ENCODE data around the gene LGALS7B.
"Not testable (repeated sequence)": the region's sequence is repeated elsewhere in the genome, so short reads cannot be mapped to it uniquely, and the experiment has no call there.

The LGALS7B gene

DNA sequence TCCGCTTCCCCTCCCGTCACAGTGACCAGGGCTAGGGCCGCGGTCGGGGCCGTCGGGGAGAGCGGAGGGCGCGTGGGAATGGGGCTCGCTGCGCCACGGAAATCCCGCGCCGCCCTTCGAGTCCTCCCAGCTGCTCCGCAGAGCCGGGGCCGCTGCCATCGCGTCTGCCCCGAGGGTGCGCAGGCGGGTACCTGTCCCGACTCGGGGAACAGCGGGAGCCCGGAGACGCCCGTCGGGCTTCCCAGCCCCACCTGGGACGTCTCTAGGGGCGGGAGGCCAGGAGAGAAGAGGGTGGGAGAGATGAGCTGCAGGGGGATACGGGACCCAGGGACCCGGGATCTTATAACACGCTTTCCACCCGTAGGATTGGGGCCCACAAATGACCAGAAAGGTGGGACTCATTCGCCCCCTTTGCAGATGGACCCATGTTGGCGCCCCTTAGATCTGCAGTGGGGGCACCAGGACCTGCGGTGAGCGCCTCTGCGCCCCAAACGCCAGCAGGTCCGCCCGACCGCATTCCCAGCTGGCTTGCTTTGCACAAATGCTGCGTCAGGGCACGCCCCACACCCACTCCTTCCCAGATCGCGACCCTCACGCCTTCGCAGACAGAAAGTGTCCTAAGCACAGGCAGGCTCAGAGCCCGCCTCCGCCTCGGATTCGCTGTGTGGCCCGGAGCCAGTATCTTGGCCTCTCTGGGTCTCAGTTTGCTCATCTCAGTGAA, 18.6 kb upstream of the LGALS7B start:
- DNase-seq, result not testable (repeated sequence)

DNA sequence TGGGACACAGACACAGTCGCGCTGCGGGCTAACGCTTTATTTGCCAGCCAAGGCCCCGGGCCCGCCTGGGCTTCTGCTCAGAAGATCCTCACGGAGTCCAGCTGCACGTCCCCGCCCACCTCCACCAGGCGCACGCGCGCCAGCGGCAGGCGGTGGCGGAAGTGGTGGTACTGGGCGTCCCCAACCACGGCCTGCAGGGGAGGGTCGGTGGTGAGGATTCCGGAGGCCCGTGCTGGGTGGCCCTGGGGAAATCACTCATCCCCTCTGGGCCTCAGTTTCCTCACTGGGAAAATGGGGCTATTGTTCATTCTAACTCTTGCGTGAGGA, 18.1 kb upstream of the LGALS7B start:
- DNase-seq, result not testable (repeated sequence)

GRCh38 chr19:38771569-38771968, 17.4 kb upstream of the LGALS7B start:
- not testable (repeated sequence) for DNase-seq

DNA sequence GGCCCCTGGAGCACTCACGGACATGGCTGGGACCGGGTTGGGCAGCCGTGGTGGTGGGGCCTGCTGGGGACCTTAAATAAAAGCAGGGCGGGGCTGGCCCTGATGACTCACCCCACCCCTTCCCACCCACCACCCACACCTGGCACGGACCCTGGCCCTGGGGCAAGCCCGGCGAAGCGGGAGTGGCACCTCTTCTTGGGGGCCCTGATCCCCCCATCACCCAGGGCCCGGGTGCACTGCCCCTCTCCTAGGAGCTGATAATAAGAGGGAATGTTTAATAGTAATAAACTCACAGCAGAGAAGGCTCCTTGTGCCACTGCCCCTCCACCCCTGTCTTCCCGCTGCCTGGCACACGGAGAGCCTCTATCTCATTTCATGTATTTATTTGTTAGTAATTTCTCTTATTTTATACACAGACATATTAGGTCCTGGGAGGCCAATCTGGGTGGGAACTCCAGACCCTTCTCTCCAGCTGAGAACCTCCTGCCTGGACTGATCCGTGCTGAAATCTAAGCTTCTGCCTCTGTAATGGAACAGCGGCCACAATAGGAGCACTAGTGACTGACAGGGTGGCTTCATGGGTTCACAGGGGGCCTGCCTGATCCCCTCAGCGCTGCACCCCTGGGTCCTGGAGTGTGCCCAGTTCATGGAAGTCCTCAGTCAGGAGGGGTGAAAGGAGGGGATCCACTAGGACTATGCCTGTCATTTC, 15.4 kb upstream of the LGALS7B start, which contains the start of gene LGALS7:
Gene LGALS7 (minus strand): TSS at position 49 of the 709 bp plus-strand sequence. CDS start 25 bp downstream, at position 24.
- no peak for DNase-seq

DNA sequence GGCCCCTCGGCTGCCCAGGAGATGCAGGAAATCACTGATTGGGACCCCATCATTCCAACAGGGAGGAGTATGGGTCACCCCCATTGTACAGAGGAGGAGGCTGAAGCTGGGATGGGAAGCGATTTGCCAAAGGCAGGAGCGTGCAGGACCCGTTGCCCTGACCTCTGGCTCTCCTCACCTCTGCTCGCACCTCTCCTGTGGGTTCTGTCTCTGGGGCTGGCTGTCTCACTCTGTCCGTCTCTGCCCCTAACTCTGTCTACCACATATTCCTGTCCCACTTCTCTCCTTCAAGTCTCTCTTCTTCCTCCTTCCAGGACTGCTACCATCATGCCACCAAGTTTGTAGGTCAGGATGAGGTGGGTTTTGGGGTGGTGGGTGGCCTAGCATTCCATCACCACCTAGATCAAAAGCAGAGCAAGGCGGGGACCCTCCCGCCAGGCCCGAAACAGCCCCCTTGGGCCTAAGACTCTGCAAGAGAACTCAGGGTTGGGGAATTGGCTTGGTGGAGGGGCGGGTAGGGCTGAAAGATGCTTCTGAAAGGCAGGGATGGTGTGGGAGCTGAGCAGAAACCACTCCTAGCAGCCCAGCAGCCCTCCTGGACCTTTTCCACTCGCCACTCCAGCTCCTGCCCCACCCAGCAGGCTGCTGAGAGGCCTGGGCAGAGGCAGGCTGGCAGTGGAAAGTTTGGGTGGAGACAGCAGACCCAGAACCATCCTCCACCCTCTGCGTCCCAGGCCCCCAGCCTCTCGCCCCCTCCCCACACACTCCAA, 14.6 kb upstream of the LGALS7B start:
- DNase-seq, result no peak

GRCh38 chr19:38778733-38779132, 10.3 kb upstream of the LGALS7B start:
- DNase-seq, result no peak

GRCh38 chr19:38780443-38780842, 8.6 kb upstream of the LGALS7B start:
- no peak for DNase-seq

DNA sequence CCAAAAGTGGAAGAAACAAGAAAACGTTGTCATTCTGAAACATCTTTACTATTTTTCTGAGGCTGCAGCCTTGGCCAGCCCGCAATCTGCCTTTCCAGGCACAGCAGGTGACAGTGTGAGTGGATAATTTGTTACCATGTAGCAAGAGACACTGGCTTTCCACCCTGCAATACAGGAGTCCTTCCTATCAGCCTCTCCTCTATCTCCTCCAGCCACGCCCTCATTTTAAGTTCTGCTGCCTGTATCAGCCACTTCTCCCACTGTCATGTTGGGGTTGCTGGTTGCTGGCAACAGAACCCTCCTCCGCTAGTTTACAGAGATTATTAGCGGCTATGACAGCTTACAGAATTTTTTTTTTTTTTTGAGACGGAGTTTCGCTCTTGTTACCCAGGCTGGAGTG, 7.9 kb upstream of the LGALS7B start:
- no peak for DNase-seq

GRCh38 chr19:38782212-38782611, 6.8 kb upstream of the LGALS7B start:
- DNase-seq, result not testable (repeated sequence)

- DNase-seq, result no peak
Observed at GRCh38 chr19:38784224-38784623, 4.8 kb upstream of the LGALS7B start.

GRCh38 chr19:38785187-38785699, 3.8 kb upstream of the LGALS7B start:
- no peak for DNase-seq

- DNase-seq, result not testable (repeated sequence)
Observed at GRCh38 chr19:38786061-38786460, 2.9 kb upstream of the LGALS7B start.

DNA sequence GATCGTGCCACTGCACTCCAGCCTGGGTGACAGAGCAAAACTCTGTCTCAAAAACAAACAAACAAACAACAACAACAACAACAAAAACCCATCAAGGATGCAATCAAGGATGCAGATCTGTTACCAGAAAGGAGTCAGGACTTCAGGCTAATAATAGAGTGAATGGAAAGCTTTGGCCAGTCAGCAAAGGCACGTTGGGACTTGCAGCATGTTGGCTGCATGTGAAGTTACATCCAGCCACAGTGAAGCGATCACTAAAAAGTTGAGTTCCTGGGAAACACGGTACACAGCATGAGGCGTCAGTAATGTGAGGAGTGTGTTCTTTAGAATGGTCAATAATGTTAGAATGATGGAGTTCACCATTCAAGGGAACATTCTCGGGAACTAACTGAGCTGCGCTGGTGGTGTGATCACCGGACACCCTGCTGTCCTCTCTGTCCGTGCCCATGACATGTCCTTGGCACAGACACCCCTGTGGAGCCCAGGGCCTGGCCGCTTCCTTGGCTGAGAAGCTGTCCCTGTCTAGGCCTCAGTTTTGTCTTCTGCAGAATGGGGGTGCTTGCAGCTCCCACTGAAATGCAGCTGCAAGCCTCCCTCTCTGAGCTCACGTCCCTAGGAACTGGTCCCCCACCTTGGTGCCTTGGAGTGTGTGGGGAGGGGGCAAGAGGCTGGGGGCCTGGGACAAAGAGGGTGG, 2.3 kb upstream of the LGALS7B start:
- DNase-seq, result no peak

DNA sequence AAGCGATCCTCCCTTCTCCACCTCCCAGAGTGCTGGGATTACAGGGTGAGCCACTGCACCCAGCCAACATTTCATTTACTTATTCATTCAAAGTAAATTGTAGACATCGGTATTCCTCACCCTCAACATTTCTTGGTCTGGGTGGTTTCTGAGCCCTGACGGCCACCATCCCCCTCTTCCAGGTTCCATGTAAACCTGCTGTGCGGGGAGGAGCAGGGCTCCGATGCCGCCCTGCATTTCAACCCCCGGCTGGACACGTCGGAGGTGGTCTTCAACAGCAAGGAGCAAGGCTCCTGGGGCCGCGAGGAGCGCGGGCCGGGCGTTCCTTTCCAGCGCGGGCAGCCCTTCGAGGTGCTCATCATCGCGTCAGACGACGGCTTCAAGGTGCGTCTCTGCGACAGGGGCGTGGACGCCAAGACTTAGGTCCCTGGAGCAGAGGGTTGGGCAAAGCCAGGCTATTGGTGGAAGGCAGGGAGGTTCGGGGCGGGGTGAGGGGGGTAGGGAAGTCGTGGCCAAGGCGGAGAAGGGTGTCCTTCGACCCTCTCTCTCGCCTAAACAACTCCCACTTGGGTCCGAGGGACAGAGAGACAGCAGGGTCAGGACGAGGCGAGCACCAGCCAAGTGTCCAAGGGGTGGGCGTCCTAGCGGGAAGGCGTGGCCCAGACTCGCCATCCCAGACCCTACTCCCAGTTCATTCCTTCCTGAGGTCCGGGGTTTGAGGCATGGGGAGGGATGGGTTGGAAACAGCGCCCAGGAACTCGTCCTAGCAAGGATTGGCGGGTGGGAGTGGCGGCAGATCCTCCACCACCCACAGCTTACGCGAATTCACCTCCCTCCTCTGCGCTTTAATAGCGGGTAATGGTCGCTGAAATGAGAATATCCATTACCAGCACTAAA, 1.8 kb downstream of the LGALS7B start:
- DNase-seq, result not testable (repeated sequence)

DNA sequence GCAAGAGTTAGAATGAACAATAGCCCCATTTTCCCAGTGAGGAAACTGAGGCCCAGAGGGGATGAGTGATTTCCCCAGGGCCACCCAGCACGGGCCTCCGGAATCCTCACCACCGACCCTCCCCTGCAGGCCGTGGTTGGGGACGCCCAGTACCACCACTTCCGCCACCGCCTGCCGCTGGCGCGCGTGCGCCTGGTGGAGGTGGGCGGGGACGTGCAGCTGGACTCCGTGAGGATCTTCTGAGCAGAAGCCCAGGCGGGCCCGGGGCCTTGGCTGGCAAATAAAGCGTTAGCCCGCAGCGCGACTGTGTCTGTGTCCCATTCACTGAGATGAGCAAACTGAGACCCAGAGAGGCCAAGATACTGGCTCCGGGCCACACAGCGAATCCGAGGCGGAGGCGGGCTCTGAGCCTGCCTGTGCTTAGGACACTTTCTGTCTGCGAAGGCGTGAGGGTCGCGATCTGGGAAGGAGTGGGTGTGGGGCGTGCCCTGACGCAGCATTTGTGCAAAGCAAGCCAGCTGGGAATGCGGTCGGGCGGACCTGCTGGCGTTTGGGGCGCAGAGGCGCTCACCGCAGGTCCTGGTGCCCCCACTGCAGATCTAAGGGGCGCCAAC, 2.6 kb downstream of the LGALS7B start:
- not testable (repeated sequence) for DNase-seq

- DNase-seq, result no peak
Observed at GRCh38 chr19:38792250-38793111, 3.5 kb downstream of the LGALS7B start.

DNA sequence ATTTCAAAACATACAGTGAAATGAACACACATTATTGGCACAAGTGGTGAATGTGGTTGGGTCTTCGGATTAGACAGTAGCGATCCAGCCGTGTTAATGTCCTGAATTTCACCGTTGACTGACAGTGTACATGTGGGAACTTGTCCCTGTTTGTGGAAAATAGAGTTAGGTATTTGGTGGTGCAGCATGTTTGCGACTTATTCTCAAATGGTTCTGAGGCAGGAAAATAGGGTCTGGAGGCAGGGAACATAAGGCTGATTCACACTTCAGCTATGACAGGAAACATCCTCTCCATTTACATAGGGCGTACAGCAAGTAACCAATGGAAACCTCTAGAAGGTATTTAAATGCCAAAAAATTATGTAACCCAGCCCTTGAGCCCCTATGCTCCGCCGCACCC, 4.2 kb downstream of the LGALS7B start:
- DNase-seq, result no peak

DNA sequence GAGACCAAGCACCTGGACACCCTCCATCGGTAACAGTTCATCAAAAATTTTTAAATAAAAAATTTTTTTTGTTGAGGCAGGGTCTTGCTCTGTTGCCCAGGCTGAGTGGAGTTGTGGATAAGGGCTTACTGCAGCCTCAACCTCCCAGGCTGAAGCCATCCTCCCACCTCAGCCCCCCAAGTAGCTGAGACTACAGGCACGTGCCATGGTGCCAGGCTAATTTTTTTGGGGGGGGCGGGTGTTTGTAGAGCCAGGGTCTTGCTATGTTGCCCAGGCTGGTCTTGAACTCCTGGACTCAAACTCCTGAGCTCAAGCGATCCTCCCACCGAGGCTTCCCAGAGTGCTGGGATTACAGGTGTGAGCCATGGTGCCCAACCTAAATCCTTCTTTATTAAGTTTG, 4.7 kb downstream of the LGALS7B start:
- no peak for DNase-seq

DNA sequence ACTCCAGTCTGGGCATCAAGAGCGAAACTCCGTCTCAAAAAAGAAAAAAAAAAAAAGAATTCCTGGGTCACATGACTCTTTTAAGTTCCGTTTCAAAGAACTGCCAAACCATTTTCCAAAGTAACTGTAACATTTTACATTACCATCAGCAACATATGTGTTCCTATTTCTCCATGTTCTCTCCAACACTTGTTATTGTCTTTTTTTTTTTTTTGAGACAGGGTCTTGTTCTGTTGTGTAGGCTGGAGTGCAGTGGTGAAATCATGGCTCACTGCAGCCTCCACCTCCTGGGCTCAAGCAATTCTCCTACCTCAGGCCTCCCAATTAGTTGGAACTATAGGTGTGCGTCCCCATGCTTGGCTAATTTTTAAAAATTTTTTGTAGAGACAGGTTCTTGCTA, 6.5 kb downstream of the LGALS7B start:
- no peak for DNase-seq

- DNase-seq, result no peak
Observed at GRCh38 chr19:38796154-38796553, 7.2 kb downstream of the LGALS7B start.

All from stimulated activated naive CD4-positive, alpha-beta T cell treated with Interleukin-2 at 50 U/mL for 16 hours (primary cell).